SH-SY5Y (cell line): ENCODE data around the gene MGST3.

ENCODE experiments used
- GATA2 ChIP-seq: IDR thresholded peaks from 2 replicates; pipeline ENCODE4 v1.6.1; 2011; ENCODE audit warnings: mild to moderate bottlenecking, low read depth, low read length
- GATA3 ChIP-seq: IDR thresholded peaks from 2 replicates; pipeline ENCODE4 v1.6.1; 2011; ENCODE audit warnings: low read depth, mild to moderate bottlenecking, low read length, moderate library complexity

DNA sequence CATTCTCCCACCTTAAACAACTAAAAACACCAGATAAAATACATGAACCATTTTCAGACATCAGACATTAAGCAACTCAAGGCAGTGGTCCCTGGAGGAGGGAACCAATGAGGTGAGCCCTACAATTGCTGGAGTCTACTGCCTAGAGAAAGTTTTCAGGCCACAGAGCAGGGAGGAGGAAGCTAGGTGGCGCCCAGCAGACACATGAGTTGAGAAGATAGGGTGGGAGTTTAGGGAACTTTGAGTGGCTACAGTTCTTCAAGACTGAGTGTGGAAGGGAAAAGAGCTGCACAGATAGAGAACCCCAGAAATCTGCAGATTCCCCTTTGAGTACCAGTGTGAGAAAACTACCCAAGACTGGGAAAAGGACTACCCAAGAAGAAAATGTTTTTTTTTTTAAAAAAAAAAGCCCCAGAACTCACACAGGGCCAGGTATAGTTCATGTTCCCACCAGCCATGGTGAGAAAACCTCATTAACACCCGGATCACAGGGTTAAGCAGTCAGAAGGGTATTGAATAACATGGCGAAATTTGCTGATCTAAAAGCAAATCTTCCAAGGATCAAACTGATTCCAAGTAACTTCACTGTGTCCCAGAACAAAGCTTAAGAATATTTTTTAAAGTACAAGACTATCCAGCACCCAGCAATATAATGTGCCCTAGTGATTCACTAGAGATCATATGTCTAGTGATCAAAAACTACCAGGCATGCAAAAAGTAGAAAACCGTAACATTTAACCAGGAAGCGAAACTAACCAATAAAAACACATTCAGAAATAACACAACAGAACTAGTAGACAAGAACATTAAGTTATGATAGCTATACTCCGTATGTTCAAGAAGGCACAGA, 55.3 kb downstream of the MGST3 start:
- TF ChIP-seq GATA2 (no peak), GATA3 (no peak)
